Breast epithelium (tissue), 3 donors: Measurements from ENCODE around the gene FTO.

ENCODE experiments used
- POLR2A ChIP-seq: fragments of 450-650 bp; IDR thresholded peaks from one replicate; pipeline ENCODE4 v1.6.1; 2016; ENCODE audit warnings: antibody characterized with exemption, mild to moderate bottlenecking, moderate library complexity
- TF ChIP-seq, protein P1 (sequence below), 3 donors: fragments of 450-650 bp; IDR thresholded peaks; one replicate each; pipeline ENCODE4 v1.5.1; 2016 to 2017; ENCODE audit warnings: antibody characterized with exemption in 3 of 3, mild to moderate bottlenecking in 3 of 3, moderate library complexity in 3 of 3

DNA sequence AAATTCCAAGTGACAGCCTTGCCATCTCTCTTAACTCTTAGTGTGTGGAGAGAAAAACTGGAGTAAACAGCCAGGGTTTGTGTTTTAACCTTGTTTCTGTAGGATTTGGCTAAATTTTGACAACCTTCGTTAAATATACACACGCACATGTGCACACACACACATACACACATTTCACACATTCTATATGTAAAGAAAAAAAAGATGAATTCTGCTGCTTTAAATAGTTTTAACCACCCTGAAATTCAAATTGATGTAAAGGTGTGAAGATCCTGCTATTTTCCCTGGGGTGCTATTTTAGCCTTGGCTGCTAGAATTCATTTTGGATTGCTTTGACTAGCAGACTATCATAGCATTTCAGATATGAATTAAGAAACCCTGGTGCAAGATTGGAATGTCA lies 191.9 kb downstream of the FTO start:
- TF ChIP-seq, protein P1, sequence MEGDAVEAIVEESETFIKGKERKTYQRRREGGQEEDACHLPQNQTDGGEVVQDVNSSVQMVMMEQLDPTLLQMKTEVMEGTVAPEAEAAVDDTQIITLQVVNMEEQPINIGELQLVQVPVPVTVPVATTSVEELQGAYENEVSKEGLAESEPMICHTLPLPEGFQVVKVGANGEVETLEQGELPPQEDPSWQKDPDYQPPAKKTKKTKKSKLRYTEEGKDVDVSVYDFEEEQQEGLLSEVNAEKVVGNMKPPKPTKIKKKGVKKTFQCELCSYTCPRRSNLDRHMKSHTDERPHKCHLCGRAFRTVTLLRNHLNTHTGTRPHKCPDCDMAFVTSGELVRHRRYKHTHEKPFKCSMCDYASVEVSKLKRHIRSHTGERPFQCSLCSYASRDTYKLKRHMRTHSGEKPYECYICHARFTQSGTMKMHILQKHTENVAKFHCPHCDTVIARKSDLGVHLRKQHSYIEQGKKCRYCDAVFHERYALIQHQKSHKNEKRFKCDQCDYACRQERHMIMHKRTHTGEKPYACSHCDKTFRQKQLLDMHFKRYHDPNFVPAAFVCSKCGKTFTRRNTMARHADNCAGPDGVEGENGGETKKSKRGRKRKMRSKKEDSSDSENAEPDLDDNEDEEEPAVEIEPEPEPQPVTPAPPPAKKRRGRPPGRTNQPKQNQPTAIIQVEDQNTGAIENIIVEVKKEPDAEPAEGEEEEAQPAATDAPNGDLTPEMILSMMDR (IDR thresholded peaks at IDR 0.05) = no peak
- no peak for TF ChIP-seq POLR2A
